Left lung (tissue), 10 donors: Measurements from ENCODE around the gene ARSG. TPM values are rescaled to one million over a fixed set of nuclear protein-coding genes. Genes with fewer than 3 reads are reported as not detected.

Experiments used
- ATAC-seq: fragments of 200-7000 bp; cut with Tn5 transposase; one replicate; pipeline ENCODE4 v1.9.1; 2020; ENCODE audit warnings: moderate library complexity
- DNase-seq, 4 donors: peaks; one replicate each; pipeline ENCODE4 v3.0.0-alpha.2; 2013 to 2020
- H3K27ac ChIP-seq, 2 donors: fragments of 200-600 bp; sonication (generic) in 1 of 2; one replicate each; pipeline versions ENCODE4 v1.5.0 to v1.8.0; 2020 to 2021
- H3K27me3 ChIP-seq, 2 donors: fragments of 200-600 bp; sonication (generic) in 1 of 2; one replicate each; pipeline versions ENCODE4 v1.5.0 to v1.8.0; 2020 to 2021
- H3K36me3 ChIP-seq, 2 donors: fragments of 200-600 bp; sonication (generic) in 1 of 2; one replicate each; pipeline versions ENCODE4 v1.5.0 to v1.8.0; 2020 to 2021
- H3K4me1 ChIP-seq, 2 donors: fragments of 200-600 bp; one replicate each; pipeline ENCODE4 v1.8.0; 2021
- H3K4me3 ChIP-seq, 2 donors: fragments of 200-600 bp; sonication (generic) in 1 of 2; one replicate each; pipeline versions ENCODE4 v1.5.0 to v1.8.0; 2020 to 2021; ENCODE audit warnings: mild to moderate bottlenecking in 1 of 2
- H3K9me3 ChIP-seq, 2 donors: fragments of 200-600 bp; sonication (generic) in 1 of 2; one replicate each; pipeline versions ENCODE4 v1.5.0 to v1.8.0; 2020 to 2021
- CTCF ChIP-seq, 2 donors: fragments of 200-600 bp; sonication (generic) in 1 of 2; IDR thresholded peaks; one replicate each; pipeline versions ENCODE4 v1.5.0 to v1.8.0; 2021; ENCODE audit warnings: antibody characterized with exemption in 2 of 2
- intact Hi-C, 2 donors: fragments of 100-400 bp; cut with DNase I; formaldehyde crosslinking; loops; one replicate each; pipeline versions ENCODE4 v1.11.2 to v1.14.2; 2022
- microRNA-seq, 2 donors: library from miRNA; unstranded; fragments of <30 nt; microRNA quantifications; one replicate each; pipeline ENCODE4, GENCODE V29; 2019
- polyA plus RNA-seq, 6 donors: library from polyadenylated mRNA; unstranded; fragments of 120-200 nt; gene quantifications; one replicate each; pipeline ENCODE4 v1.2.1, GENCODE V29; 2013; ENCODE audit not compliant: insufficient read length in 6 of 6
- total RNA-seq, 2 donors: library from RNA; stranded (reverse); fragmentation: NEBNext Ultra II Directional; extraction: Animal tissue kit (Norgen Biotek cat#: 25700); gene quantifications; one replicate each; pipeline ENCODE4 v1.2.1, GENCODE V29; 2021
- donor health status: DM: no; HTN: yes; CAD: no.
- donor health status: DM: no; HTN: no; CAD: no.

ARSG gene
- total and polyA plus RNA-seq, 8 donors, result 3.4 to 10.0 (median 4.5) TPM

DNA sequence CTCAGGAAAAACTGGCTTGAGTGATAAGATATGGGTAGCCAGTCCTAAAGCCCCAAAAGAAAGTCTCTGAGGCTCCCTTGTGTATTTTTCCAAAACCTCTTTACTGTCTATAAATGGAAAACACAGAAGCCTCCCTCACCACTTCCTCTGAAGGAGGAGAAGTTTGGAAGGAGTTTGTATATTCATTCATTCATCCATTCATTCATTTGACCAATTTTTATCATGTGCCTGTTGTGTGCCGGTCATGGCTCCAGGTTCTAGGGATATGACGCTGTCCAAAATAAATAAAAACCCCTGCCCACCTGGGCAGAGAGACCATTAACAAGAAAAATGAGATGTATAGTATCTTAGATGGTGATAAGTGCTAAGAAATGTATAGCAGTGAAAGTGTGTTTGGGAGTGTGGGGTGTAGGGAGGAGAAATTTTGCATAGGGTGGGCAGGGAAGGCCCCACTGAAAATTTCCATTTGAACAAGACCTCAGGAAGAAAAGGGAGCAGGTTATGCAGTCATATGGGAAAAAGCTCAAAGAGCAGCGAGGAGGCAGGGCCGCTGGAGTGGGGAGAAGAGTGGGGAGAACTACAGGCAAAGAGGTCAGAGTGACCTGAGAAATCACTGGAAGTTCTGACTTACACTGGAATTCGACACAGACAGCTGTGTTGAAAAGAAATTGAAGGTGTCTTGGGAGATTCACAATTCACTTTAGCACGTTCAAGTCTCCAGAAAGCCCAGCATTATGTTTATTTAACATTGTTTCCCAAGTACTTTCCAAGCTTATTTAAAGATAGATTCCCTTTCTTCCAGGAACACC lies 172.1 kb downstream of the ARSG start:
- intact Hi-C loops, result loop anchor here in 1 of 2 donors (5.0 to 10.0 kb wide), 2 partner anchors 201 to 289 kb away; no protein-coding TSS in a partner anchor
- Histone ChIP-seq H3K4me3 (no peak overlapping the region), H3K27me3 (no peaks in the 10 kb centered on the region), H3K27ac (no peak overlapping the region), H3K9me3 (no peaks in the 10 kb centered on the region), H3K36me3 (no peaks in the 10 kb centered on the region), H3K4me1 (peaks cover 0 to 28% of the 10 kb centered on the region in 2 donors)
- TF ChIP-seq CTCF (IDR thresholded peaks at IDR 0.05), result peak; percentile 59 to 83
- no peak for DNase-seq
- no peak for ATAC-seq

DNA sequence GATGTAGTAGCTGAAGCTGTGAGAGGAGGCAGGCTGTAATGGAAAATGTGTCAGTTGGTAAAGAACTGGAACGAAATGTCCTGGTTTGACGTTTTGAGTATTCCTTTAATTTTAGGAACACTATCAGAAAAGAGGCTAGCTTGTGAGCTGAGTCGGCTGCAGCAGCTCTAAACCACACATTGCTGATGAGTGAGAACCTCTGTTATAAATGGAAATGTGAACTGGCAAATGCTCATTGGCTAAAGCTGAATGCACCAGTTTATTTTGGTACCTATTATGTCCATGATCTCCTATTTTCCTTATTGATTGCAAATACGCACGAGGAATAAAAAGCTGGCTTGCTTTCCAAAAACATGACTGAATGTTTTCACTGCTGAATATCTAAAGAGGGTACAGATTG lies 177.0 kb downstream of the ARSG start:
- H3K27me3 ChIP-seq, result no peaks in the 10 kb centered on the region
- H3K27ac ChIP-seq, result no peak overlapping the region
- ATAC-seq (no peak), DNase-seq (no peak)
- H3K4me3 ChIP-seq, result no peak overlapping the region
- no peaks in the 10 kb centered on the region for H3K36me3 ChIP-seq
- TF ChIP-seq CTCF (IDR thresholded peaks at IDR 0.05), result no peak
- intact Hi-C loops, result loop anchor here in 1 of 2 donors (10.0 kb wide), 1 partner anchor 294 kb away; no protein-coding TSS in a partner anchor
- peaks cover 0 to 4% of the 10 kb centered on the region in 2 donors for H3K4me1 ChIP-seq
- H3K9me3 ChIP-seq, result no peaks in the 10 kb centered on the region

DNA sequence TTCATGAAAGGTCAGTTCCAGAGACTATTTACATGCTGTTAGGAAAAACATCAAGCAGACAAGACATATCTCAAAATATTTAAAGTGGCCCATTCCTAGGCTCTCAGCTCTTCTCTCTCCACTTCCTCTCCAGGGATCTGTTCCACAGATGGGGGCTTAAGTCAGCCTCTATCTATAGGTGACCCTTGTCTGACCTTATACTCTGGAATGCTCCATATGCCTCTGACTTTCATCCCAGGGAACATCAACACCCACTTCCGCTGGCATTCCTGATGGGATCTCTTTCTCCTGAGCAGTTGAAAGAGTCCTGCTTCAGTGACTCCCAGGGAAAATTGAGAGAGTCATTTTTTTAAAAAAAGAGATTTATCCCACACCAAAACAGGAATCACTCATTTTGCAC lies 177.5 kb downstream of the ARSG start:
- ATAC-seq (no peak), DNase-seq (no peak)
- Histone ChIP-seq H3K27me3 (no peaks in the 10 kb centered on the region), H3K27ac (no peak overlapping the region), H3K4me3 (no peak overlapping the region), H3K9me3 (no peaks in the 10 kb centered on the region), H3K4me1 (peaks cover 0 to 4% of the 10 kb centered on the region in 2 donors), H3K36me3 (no peaks in the 10 kb centered on the region)
- intact Hi-C loops, result loop anchor here in 1 of 2 donors (10.0 kb wide), 1 partner anchor 294 kb away; no protein-coding TSS in a partner anchor
- TF ChIP-seq CTCF (IDR thresholded peaks at IDR 0.05), result no peak

Small RNAs within 50 kb of the gene (microRNA-seq; reads per million reads assigned to microRNA genes)
- gene MIR635, result 0 to 0.27 reads per million in 2 donors

Other genes starting within 250 kb of the ARSG start
- gene AMZ2, start 43.5 kb upstream of the ARSG start, total RNA-seq, result 10 to 100 TPM; 48.4 to 66.7 TPM
- gene AMZ2, start 43.5 kb upstream of the ARSG start, polyA plus RNA-seq, result 10 to 100 TPM; 67.7 to 86.1 (median 77.6) TPM
- gene SLC16A6, start 368 bp upstream of the ARSG start, total RNA-seq, result 10 to 100 TPM in 1 of 2 donors, 1 to 10 TPM in 1; 4.1 to 10.5 TPM
- 1 to 10 TPM in 1 of 6 donors, under 1 TPM in 5; 0.47 to 1.3 (median 0.77) TPM for gene SLC16A6, start 368 bp upstream of the ARSG start, polyA plus RNA-seq
- gene WIPI1, start 166.0 kb downstream of the ARSG start, total RNA-seq, result 10 to 100 TPM; 52.5 to 57.1 TPM
- gene WIPI1, start 166.0 kb downstream of the ARSG start, polyA plus RNA-seq, result 10 to 100 TPM; 19.2 to 24.4 (median 20.8) TPM
- 100 to 1,000 TPM; 345 to 376 TPM for gene PRKAR1A, start 220.9 kb downstream of the ARSG start, total RNA-seq
- gene PRKAR1A, start 220.9 kb downstream of the ARSG start, polyA plus RNA-seq, result 100 to 1,000 TPM; 307 to 350 (median 325) TPM